HG03097 (cell line): ENCODE measurements around the gene SHISAL2B.
"Not testable (repeated sequence)": the region's sequence is repeated elsewhere in the genome, so short reads cannot be mapped to it uniquely, and the experiment has no call there.

ENCODE experiments used
- ATAC-seq: cut with Tn5 transposase; IDR thresholded peaks from one replicate; pipeline ENCODE4 v1.9.1; 2021; ENCODE audit not compliant: unreplicated experiment, low FRiP score

The SHISAL2B gene

GRCh38 chr5:64693636-64694035, 3.3 kb downstream of the SHISAL2B start:
- ATAC-seq = no peak

GRCh38 chr5:64696414-64696813, 6.1 kb downstream of the SHISAL2B start:
- ATAC-seq = not testable (repeated sequence)

- ATAC-seq = no peak
Measured at GRCh38 chr5:64700765-64701164, 10.5 kb downstream of the SHISAL2B start.

GRCh38 chr5:64706074-64706473, 15.8 kb downstream of the SHISAL2B start:
- not testable (repeated sequence) for ATAC-seq

- no peak for ATAC-seq
Measured at GRCh38 chr5:64707191-64707590, 16.9 kb downstream of the SHISAL2B start.

GRCh38 chr5:64714495-64714894, 24.2 kb downstream of the SHISAL2B start:
- not testable (repeated sequence) for ATAC-seq

- ATAC-seq = no peak
Measured at GRCh38 chr5:64722588-64722987, 32.3 kb downstream of the SHISAL2B start.

- ATAC-seq = no peak
Measured at GRCh38 chr5:64727150-64727549, 36.8 kb downstream of the SHISAL2B start.

GRCh38 chr5:64742411-64742810, 52.1 kb downstream of the SHISAL2B start:
- ATAC-seq = no peak

GRCh38 chr5:64742821-64743220, 52.5 kb downstream of the SHISAL2B start:
- no peak for ATAC-seq

GRCh38 chr5:64744914-64745313, 54.6 kb downstream of the SHISAL2B start:
- no peak for ATAC-seq

- no peak for ATAC-seq
Measured at GRCh38 chr5:64746446-64746845, 56.1 kb downstream of the SHISAL2B start.

GRCh38 chr5:64749385-64749784, 59.1 kb downstream of the SHISAL2B start:
- ATAC-seq = no peak

- ATAC-seq = no peak
Measured at GRCh38 chr5:64754066-64754465, 63.8 kb downstream of the SHISAL2B start.

GRCh38 chr5:64758901-64759300, 68.6 kb downstream of the SHISAL2B start:
- ATAC-seq = no peak

GRCh38 chr5:64759960-64760660, 69.8 kb downstream of the SHISAL2B start:
- ATAC-seq = no peak

- ATAC-seq = no peak
Measured at GRCh38 chr5:64763948-64764503, 73.7 kb downstream of the SHISAL2B start.

- ATAC-seq = no peak
Measured at GRCh38 chr5:64765804-64766504, 75.7 kb downstream of the SHISAL2B start.

GRCh38 chr5:64766941-64767340, 76.6 kb downstream of the SHISAL2B start:
- ATAC-seq = no peak
